ENCODE results near the gene KCTD2. TPM values are rescaled to one million over a fixed set of nuclear protein-coding genes. Genes with fewer than 3 reads are reported as not detected.
"Not testable (repeated sequence)": the region's sequence is repeated elsewhere in the genome, so short reads cannot be mapped to it uniquely, and the experiment has no call there.

KCTD2 gene
- total RNA-seq, 1 experiment from 2014 or later = 27.8 TPM

DNA sequence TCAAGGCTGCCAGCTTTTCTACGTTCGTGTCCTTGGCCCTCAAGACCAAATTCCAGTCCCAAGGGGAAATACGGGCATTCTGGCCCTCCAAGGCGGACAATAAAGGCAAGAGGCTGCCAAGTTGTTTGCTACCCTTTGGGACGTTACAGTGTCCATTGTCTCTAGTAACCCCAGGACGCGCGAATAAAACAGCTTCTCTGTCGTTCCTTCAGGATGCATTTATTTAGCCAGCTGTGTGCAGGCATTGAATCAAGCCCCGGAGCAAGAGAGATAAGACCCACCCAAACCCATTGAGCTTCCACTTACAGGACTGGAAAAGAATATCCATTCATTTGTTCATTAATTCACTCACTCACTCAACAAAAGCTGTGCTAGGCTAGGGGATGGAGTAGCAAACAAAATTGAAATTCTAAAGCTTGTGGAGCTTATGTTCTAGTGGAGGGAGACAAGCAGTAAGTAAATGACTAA, 33.9 kb upstream of the KCTD2 start:
- DNase-seq (ENCODE audit: low spot score) = no peak
- in situ Hi-C loops (cut with HindIII; ENCODE audit: low sequenced_read_pairs) = no loop called here

DNA sequence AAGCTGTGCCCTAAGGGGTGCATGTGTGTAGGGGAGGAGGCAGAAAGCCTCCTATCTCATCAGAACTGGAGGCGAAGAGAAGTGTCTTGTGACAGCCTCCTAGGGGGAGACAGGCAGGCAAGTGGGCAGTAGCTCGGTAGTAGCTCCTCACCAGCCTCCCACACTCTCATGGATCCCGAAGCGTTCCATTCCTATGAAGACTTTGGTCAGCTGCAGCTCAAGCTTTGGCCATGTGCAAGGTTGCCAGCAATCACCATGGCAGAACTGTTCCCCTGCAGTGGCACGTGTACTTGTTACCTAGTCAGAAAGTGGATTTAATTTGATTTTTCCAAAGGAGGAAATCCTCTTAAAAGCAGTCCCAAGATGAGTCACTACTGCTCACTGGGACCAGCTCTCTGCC, 27.9 kb upstream of the KCTD2 start:
- in situ Hi-C loops (cut with HindIII; ENCODE audit: low sequenced_read_pairs) = no loop called here
- DNase-seq (ENCODE audit: low spot score) = no peak

DNA sequence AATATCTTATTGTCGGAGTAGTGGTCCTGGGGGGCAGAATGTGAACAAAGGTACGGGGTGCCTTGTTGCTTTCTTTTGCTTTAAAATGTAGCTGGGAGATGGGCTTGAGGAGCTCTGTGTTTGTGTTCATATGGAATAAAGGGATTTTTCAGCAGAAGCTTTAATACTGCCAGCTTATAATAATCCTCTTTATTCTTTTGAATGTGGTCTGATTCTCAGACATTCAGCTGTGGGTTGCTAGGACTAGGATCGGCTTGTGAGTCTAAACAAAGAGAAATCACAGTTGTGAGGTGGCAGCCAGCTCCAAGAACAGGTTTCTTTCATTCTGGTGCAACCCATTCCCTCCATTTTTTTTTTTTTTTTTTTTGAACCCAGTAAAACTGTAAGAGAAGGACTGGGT, 27.3 kb upstream of the KCTD2 start:
- DNase-seq (ENCODE audit: low spot score) = no peak
- in situ Hi-C loops (cut with HindIII; ENCODE audit: low sequenced_read_pairs) = no loop called here

DNA sequence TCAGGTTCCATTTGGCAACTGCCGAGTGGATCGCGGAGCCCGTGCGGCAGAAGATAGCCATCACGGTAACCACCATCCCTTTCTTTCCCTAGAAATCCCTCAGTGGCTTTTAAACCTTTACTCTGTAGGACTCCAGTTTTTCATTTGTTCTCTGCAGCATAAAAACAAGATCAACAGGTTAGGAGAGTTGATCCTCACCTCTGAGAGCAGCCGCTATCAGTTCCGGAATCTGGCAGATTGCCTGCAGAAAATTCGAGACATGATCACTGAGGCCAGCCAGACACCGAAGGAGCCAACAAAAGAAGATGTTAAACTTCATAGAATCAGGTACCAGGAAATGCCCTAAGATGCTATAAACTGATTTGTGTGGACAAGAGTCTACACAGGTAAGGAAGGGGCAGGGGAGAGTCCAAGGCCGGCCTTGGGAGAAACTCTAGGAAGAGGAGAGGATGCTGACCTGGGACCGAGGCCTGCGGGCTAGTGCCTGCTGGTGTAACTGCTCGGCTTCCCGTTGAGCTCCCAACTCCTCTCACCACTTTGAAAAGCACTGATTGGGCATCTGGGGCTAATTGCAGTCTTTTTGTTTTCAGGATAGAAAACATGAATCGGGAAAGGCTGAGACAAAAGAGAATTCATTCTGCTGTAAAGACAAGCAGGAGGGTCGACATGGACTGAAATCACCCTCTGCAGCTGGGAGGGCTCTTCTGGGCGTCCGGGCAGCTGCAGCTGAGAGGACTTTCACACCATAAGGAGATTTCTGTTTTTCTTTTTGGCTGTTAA, 26.5 kb upstream of the KCTD2 start:
- no peak for DNase-seq (ENCODE audit: low spot score)
- in situ Hi-C loops (cut with HindIII; ENCODE audit: low sequenced_read_pairs) = no loop called here

DNA sequence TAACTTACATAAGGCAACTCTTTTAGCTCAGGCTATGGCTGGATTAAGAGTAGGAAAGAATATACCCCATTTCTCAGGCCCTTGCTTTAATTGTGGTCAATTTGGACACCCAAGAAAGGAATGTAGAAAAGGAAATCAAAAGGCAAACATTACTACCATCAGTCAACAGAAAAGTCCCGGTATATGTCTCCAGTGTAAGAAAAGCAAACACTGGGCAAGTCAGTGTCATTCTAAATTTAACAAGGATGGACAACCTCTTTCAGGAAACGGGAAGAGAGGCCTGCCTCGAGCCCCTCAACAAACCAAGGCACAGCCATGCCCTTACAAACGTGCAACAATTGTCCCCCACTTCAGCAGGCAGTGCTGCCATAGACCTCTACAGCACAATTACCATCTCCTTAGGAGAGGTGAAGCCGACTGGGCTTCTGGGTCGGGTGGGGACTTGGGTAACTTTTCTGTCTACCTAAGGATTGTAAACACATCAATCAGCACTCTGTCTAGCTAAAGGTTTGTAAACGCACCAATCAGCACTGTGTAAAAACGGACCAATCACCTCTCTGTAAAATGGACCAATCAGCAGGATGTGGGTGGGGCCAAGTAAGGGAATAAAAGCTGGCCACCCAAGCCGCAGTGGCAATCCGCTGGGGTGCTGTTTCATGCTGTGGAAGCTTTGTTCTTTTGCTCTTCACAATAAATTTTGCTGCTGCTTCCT, 22.2 kb upstream of the KCTD2 start:
- DNase-seq (ENCODE audit: low spot score) = no peak
- in situ Hi-C loops (cut with HindIII; ENCODE audit: low sequenced_read_pairs) = no loop called here

DNA sequence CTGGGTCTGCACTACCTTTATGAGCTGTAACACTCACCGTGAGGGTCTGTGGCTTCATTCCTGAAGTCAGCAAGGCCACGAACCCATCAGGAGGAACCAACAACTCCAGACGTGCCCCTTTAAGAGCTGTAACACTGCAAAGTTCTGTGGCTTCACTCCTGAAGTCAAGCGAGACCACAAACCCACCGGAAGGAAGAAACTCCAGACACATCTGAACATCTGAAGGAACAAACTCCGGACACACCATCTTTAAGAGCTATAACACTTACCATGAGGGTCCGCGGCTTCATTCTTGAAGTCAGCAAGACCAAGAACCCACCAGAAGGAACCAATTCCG, 21.7 kb upstream of the KCTD2 start:
- in situ Hi-C loops (cut with HindIII; ENCODE audit: low sequenced_read_pairs); DNase-seq (ENCODE audit: low spot score): not testable (repeated sequence)

DNA sequence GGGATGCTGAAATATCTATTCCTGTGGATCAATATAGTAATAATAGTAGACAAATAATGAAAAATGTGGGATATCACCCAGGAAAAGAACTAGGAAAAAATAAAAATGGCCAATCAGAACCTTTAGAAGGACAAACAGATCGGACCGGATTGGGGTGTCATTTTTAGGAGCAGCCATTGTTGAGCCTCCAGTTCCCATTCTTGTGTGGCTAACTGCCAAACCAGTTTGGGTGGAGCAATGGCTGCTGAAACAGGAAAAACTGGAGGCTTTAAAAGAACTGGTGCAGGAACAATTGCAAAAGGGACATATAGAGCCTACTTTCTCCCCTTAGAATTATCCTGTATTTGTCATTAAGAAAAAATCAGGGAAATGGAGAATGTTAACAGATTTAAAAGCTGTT, 20.4 kb upstream of the KCTD2 start:
- DNase-seq (ENCODE audit: low spot score); in situ Hi-C loops (cut with HindIII; ENCODE audit: low sequenced_read_pairs): not testable (repeated sequence)

DNA sequence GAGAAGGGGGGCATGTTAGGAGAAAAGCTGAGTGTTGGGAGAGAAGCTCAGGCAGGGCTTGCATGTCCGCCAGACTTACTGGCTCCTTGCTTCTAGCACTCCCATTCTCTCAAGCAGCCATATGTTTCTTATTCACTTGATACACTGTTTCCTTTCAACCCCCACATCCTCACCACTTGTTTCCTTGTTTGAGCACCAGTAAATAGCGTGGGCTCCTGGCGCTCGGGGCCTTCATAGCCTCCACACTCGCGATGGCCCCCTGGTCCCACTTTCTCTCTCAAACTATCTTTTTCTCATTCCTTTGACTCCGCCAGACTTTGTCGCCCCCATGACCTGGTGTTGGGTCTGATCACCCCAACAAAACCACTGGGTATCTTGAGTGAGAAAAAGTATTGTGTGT, 16.9 kb upstream of the KCTD2 start:
- in situ Hi-C loops (cut with HindIII; ENCODE audit: low sequenced_read_pairs) = no loop called here
- no peak for DNase-seq (ENCODE audit: low spot score)

DNA sequence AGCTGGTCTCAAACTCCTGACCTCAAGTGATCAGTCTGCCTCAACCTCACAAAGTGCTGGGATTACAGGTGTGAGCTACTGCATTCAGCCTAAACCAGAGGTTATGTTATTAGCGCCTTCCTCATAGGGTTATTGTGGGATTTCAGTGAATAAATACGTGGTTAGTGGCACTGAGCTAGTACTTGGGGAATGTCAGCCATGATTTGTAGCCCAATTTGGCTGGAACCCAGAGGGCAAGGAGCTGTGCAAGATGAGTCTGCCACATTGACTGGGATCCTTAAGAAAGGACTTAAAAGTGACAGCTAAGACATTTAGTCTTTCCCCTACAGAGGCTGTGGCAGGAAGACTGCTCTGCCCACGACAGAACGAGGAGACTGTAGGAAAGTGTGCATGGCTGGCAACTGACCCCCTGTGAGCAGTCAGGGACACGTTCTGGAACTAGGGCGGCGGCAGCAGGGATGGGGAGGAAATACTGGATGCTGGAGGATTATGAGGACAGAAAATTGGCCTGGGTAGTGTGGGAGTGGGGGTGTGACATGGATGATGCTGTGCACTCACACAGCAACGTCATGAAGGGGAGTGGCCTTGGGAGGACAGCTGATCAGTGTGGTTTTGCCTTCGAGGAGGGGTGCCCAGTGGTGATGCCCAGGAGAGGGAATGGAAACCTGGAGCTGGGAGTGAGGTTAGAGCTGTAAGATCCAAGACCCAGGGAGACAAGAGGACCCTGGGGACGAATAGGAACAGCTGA, 14.9 kb upstream of the KCTD2 start:
- DNase-seq (ENCODE audit: low spot score) = peak; percentile 98
- in situ Hi-C loops (cut with HindIII; ENCODE audit: low sequenced_read_pairs) = no loop called here

DNA sequence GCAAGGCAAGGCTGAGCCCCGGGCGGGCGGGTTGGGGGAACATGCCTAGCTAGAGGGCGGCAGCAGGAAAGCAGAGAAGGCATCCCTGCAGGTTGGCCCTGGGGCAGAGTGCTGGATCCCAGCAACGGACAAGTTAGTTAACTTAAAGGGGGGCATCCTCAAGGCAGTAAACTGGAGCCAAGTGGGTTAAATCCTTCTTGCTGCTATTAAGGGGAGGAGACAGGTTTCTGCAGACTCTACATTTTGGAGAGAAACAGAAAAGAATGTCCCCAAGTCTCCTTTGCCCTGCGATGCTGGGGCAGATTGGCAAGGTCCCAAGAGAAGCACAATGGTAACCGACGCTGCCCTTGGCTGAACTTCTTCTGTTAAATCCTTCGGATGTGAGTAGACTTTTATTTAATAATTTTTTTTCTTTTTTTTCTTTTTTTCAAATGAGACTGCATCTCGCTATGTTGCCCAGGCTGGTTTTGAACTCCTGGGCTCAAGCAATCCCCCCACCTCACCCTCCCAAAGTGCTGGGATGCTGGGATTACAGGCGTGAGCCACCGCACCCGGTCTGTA, 14.2 kb upstream of the KCTD2 start:
- DNase-seq (ENCODE audit: low spot score) = no peak
- in situ Hi-C loops (cut with HindIII; ENCODE audit: low sequenced_read_pairs) = no loop called here

DNA sequence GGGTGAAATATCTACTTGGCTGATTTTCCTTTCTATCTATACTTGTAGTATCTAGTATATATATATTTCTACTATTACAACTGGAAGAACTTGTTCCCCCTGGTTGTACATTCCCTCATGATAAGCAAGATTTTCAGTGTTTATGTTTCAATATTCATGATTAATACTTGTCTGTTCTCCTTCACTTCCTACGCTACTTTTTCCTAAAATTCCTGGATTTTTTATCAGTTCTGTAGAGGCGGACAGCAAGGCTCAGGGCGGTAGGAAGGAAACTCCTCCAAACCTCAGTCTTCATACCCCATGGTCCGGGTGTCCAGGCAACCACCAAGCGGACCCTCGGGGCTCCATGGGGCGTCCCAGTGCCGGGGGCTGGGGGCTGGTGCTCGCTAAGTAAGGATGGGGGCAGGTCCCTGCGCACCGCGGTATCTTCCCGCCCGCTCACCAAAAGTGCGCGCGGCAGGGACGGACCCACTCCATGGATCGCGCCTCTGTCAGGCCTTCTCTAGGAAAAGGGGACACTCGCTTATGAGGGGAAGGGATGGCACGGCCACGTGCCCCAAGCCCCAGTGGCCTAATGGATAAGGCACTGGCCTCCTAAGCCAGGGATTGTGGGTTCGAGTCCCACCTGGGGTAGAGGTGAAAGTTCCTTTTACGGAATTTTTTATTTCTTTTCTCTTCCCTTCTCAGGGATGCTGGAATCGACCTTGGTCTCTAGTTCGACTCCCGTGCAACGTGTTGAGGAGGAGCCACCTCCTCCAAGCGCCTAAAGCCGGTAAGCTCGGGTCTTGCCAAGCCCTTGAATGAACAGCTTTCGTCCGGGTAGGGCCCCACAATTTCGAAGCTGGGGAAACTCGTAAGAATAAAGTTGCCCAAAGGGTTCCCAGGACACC, 13.4 kb upstream of the KCTD2 start:
- in situ Hi-C loops (cut with HindIII; ENCODE audit: low sequenced_read_pairs) = no loop called here
- peak; percentile 92 for DNase-seq (ENCODE audit: low spot score)

DNA sequence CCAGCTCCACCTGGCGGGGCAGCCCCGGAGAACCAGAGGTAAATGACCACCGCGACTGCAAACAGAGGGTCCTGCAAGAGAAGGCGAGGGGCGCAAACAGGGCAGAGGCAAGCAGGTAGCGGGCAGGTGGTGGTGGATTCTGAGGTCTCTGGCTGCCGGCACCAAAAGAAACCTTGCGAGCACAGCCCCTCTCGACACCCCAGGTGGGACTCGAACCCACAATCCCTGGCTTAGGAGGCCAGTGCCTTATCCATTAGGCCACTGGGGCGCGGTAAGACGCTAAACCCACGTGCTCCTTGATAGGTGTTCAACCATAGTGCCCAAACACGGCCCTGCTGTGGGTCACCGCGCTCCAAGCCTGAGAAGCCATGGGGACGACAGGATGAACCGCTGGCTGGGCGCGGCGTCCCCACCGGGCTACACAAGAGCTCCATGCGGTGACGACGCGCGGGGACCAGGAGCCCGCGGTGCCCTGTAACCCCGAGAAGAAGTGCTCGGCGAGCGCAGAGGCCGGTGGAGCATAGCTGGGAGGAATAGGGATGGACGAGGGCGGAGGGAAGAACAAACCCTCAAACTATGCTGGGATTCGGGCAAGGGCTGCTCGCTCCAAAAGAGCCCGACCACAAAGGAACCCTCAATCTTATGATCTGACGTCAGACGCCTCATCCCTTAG, 12.7 kb upstream of the KCTD2 start:
- peak; percentile 85 for DNase-seq (ENCODE audit: low spot score)
- in situ Hi-C loops (cut with HindIII; ENCODE audit: low sequenced_read_pairs) = no loop called here

DNA sequence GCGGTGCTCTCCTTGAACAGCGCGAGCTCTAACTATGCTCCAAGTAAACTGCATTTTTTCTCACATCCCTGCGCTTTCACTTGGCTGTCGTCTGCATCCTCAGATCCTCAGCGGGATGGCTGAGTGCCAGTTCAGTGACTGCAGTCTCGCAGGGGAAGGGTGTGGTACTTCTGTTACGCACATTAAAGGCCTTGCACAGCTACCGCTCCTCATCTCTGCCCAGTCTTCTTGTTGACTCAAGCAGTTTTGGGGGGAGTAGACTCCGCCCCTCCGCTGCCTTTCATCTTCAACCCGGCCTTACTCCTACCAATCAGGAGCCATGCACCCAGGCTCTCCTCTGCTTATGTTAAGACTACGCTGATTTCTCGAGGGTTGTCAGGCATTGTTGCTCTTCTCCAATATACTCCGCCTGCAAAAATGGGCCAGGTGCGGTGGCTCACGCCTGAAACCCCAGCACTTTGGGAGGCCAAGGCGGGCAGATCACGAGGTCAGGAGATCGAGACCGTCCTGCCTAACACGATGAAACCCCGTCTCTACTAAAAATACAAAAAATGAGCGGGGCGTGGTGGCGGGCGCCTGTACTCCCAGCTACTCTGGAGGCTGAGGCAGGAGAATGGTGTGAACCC, 10.3 kb upstream of the KCTD2 start:
- in situ Hi-C loops (cut with HindIII; ENCODE audit: low sequenced_read_pairs) = no loop called here
- DNase-seq (ENCODE audit: low spot score) = peak; percentile 80

DNA sequence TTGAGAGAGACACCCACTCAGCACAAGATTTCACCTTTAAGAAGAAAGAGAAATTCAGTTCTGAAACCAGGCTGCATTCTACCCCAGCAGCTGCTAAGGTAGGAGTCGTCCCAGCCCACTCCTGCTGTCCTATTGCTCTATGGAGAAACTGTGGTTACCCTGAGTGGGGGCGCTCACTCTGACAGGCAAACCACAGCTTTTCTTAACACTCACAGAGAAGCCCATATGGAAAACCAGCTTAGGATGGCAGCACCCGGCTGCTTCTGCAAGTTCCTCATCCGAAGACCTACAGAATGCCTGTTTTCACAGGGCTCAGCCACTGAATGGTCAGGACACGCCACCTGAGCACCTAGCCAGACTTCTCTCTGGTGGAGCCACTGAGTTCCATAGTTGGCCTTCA, 7.8 kb upstream of the KCTD2 start:
- in situ Hi-C loops (cut with HindIII; ENCODE audit: low sequenced_read_pairs) = no loop called here

DNA sequence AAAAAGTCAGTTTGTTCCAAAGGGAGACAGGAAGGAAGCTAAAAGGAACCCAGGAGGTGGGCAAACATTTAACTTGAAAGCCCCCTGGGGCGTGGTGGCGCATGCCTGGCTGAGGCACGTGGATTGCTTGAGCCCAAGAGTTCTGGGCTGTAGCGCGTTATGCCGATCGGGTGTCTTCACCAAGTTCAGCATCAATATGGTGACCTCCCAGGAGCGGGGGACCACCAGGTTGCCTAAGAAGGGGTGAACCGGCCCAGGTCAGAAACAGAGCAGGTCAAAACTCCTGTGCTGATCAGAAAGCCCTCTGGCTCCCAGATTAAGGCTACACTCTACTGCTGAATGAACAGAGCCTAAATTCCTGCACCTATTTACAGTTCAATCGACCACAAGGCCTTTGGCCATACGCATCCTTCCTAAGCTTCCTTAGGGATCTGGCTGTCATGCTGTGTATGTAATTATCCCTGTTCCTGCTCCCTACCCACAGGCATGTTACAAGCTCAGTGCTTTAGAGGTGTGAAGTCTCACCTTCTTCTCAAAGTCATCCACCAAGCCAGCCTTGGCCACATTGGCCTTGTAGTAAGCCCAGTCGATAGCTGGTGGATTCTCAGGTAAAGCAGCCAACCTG, 5.3 kb upstream of the KCTD2 start:
- in situ Hi-C loops (cut with HindIII; ENCODE audit: low sequenced_read_pairs) = no loop called here
- no peak for DNase-seq (ENCODE audit: low spot score)

More for the DNA sequence above, 7.8 kb upstream of the KCTD2 start:
- no peak for DNase-seq (ENCODE audit: low spot score)

DNA sequence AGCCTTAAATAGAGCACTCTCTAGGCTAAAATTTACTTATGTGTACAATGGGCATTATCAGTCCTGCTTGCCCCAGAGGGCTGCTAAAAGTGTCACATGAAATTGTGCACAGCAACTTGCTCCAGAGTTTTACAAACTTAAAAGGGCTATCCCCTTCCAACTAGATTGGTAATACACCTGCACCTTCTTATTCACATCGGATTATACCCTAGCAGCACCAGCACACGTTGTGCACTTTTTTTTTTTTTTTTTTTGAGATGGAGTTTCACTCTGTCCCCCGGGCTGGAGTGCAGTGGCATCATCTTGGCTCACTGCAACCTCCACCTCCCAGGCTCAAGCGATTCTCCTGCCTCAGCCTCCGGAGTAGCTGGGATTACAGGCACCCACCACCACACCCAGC, 3.2 kb upstream of the KCTD2 start:
- in situ Hi-C loops (cut with HindIII; ENCODE audit: low sequenced_read_pairs); DNase-seq (ENCODE audit: low spot score): not testable (repeated sequence)

DNA sequence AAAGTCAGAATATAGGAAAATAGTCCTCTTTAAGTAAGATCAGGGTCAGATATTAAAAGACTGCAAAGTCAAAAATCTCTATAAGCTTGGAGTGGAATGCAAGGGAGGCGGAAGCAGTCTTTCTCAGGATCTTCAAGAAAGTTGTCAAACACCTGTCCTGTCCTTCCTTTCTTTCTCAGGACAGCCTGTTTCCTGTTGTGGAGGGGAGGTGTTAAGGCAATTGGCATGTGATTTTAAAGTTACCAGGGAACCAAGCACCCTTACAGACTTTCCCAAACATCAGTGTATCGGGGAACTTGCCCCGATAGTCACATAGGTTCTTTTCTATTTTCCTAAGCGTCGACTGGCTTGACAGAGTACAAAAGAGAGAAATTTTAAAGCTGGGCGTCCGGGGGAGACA, 2.3 kb upstream of the KCTD2 start:
- DNase-seq (ENCODE audit: low spot score) = no peak
- in situ Hi-C loops (cut with HindIII; ENCODE audit: low sequenced_read_pairs) = no loop called here

All from G401 (cell line).